SKM-1 (cell line): Measurements from ENCODE around the gene SMAP2.

Source experiments
- DNase-seq: peaks from one replicate; lab custom pipeline; 2025; ENCODE audit not compliant: unreplicated experiment; lab: John Stamatoyannopoulos, UW

Gene SMAP2

GRCh38 chr1:40416709-40417108 lies 43.2 kb downstream of the SMAP2 start:
- DNase-seq, result no peak

- peak; percentile 59 for DNase-seq
Measured at GRCh38 chr1:40421431-40422384, 48.2 kb downstream of the SMAP2 start.

GRCh38 chr1:40422630-40423263 lies 49.2 kb downstream of the SMAP2 start:
- no peak for DNase-seq

- peak; percentile 11 for DNase-seq
Measured at GRCh38 chr1:40423264-40423642, 49.7 kb downstream of the SMAP2 start.

GRCh38 chr1:40423951-40424618 lies 50.6 kb downstream of the SMAP2 start:
- DNase-seq, result no peak

GRCh38 chr1:40425198-40425597 lies 51.7 kb downstream of the SMAP2 start:
- peak; percentile 7 for DNase-seq

GRCh38 chr1:40431385-40431784 lies 57.9 kb downstream of the SMAP2 start:
- DNase-seq, result no peak

- no peak for DNase-seq
Measured at GRCh38 chr1:40432644-40433390, 59.3 kb downstream of the SMAP2 start.

- no peak for DNase-seq
Measured at GRCh38 chr1:40435471-40435870, 61.9 kb downstream of the SMAP2 start.

GRCh38 chr1:40435876-40436275 lies 62.3 kb downstream of the SMAP2 start:
- no peak for DNase-seq

GRCh38 chr1:40438391-40439015 lies 65.0 kb downstream of the SMAP2 start:
- DNase-seq, result peak; percentile 39

GRCh38 chr1:40439247-40439646 lies 65.7 kb downstream of the SMAP2 start:
- no peak for DNase-seq

- DNase-seq, result peak; percentile 52
Measured at GRCh38 chr1:40449684-40450494, 76.4 kb downstream of the SMAP2 start, which contains the start of gene ZFP69B. Gene ZFP69B, plus strand, starts transcription at chr1:40450476. Its CDS starts 486 bp downstream, at chr1:40450962.

- no peak for DNase-seq
Measured at GRCh38 chr1:40450495-40451237, 77.1 kb downstream of the SMAP2 start.

- no peak for DNase-seq
Measured at GRCh38 chr1:40451238-40451585, 77.7 kb downstream of the SMAP2 start.

GRCh38 chr1:40454873-40455272 lies 81.3 kb downstream of the SMAP2 start:
- no peak for DNase-seq

- DNase-seq, result no peak
Measured at GRCh38 chr1:40462956-40463590, 89.5 kb downstream of the SMAP2 start.

GRCh38 chr1:40469327-40469726 lies 95.8 kb downstream of the SMAP2 start:
- no peak for DNase-seq
